HCT116 (cell line): ENCODE data around the gene LRRC8B. TPM values are rescaled to one million over a fixed set of nuclear protein-coding genes. Genes with fewer than 3 reads are reported as not detected.
"Not testable (repeated sequence)": the region's sequence is repeated elsewhere in the genome, so short reads cannot be mapped to it uniquely, and the experiment has no call there.

Source experiments
- ATAC-seq: fragments of 200-7000 bp; cut with Tn5 transposase; 2 replicates; pipeline ENCODE4 v1.9.1; 2020; ENCODE audit warnings: mild to moderate bottlenecking, moderate library complexity
- BruUV-seq: library from RNA; stranded (reverse); fragments of 400-500 nt; replicated peaks from 2 replicates; lab custom pipeline; 2021; lab: Mats Ljungman, UMichigan
- CTCF ChIA-PET: fragments of 300-600 bp; sonication (Branson Sonifier 250); formaldehyde crosslinking; loops from one replicate; lab custom pipeline; 2021; ENCODE audit warnings: antibody characterized with exemption; lab: Charles Lee
- POLR2A ChIA-PET: fragments of 300-600, 350-600 bp; sonication (Branson Sonifier 250); formaldehyde crosslinking; loops from one replicate; lab custom pipeline; 2021; ENCODE audit warnings: antibody characterized with exemption; lab: Charles Lee
- RAD21 ChIA-PET, 2 experiments: fragments of 300-600 bp; sonication (Branson Sonifier 250); formaldehyde crosslinking; loops; one replicate each; lab custom pipeline; 2023; ENCODE audit warnings: low total read pairs in 2 of 2; ENCODE audit not compliant: uncharacterized antibody in 2 of 2, unreplicated experiment in 2 of 2, low non-redundant PET in 1 of 2; lab: Charles Lee
- DNase-seq: peaks from one replicate; pipeline ENCODE4 v3.0.0-alpha.2; 2010; ENCODE audit warnings: low read depth, low spot score
- H2AFZ ChIP-seq: fragments of 200-600 bp; shearing (Covaris generic), sonication (generic); 2 replicates; pipeline ENCODE4 v1.6.1; 2017; ENCODE audit warnings: low read depth, mixed run types, mixed read lengths, antibody characterized with exemption, low read length; ENCODE audit not compliant: poor library complexity, severe bottlenecking
- H3K27ac ChIP-seq: 2 replicates; pipeline ENCODE4 v1.5.1; 2012; ENCODE audit warnings: low read depth, low read length
- H3K27me3 ChIP-seq: fragments of 200-600 bp; sonication (generic); 2 replicates; pipeline ENCODE4 v1.6.1; 2016; ENCODE audit warnings: mixed run types, low read length, mixed read lengths; ENCODE audit not compliant: insufficient read depth
- H3K36me3 ChIP-seq, 2 experiments: fragments of 200-500 bp in 1 of 2; fragments of 200-600 bp in 1 of 2; sonication (Bioruptor generic) in 1 of 2; sonication (generic) in 1 of 2; 2 replicates each; pipeline versions ENCODE4 v1.5.1 to v1.6.1; 2014 to 2016; ENCODE audit warnings: low read length in 2 of 2, inconsistent platforms in 1 of 2, mixed read lengths in 1 of 2, mixed run types in 1 of 2; ENCODE audit not compliant: insufficient read depth in 2 of 2, control insufficient read depth in 1 of 2
- H3K4me1 ChIP-seq, 2 experiments: fragments of 200-600 bp in 1 of 2; sonication (generic) in 1 of 2; 2 replicates each; pipeline versions ENCODE4 v1.5.1 to v1.6.1; 2012 to 2017; ENCODE audit warnings: low read length in 2 of 2, inconsistent platforms in 1 of 2, mild to moderate bottlenecking in 1 of 2, mixed read lengths in 1 of 2, mixed run types in 1 of 2, moderate library complexity in 1 of 2; ENCODE audit not compliant: insufficient read depth in 2 of 2, control insufficient read depth in 1 of 2
- H3K4me2 ChIP-seq: fragments of 200-600 bp; sonication (generic); 2 replicates; pipeline ENCODE4 v1.6.1; 2017; ENCODE audit warnings: mixed run types, low read length, mixed read lengths
- H3K4me3 ChIP-seq, 2 experiments: fragments of 200-600 bp in 1 of 2; sonication (generic) in 1 of 2; replicated peaks in 1 of 2; 2 replicates each; pipeline ENCODE4 v1.5.1; 2011 to 2016; ENCODE audit warnings: low read length in 2 of 2, control low read depth in 1 of 2, low read depth in 1 of 2, mild to moderate bottlenecking in 1 of 2, mixed read lengths in 1 of 2, mixed run types in 1 of 2
- H3K79me2 ChIP-seq: fragments of 200-600 bp; sonication (generic); 2 replicates; pipeline ENCODE4 v1.6.1; 2017; ENCODE audit warnings: mild to moderate bottlenecking, mixed run types, low read length, moderate library complexity, mixed read lengths; ENCODE audit not compliant: insufficient read depth
- H3K9ac ChIP-seq: fragments of 200-600 bp; sonication (generic); 2 replicates; pipeline ENCODE4 v1.6.1; 2016; ENCODE audit warnings: low read length, mixed read lengths
- H3K9me2 ChIP-seq: fragments of 200-600 bp; sonication (generic), shearing (Covaris generic); 2 replicates; pipeline ENCODE4 v1.6.1; 2017; ENCODE audit warnings: mixed run types, mild to moderate bottlenecking, moderate library complexity; ENCODE audit not compliant: insufficient read depth
- H3K9me3 ChIP-seq, 2 experiments: fragments of 200-500 bp in 1 of 2; fragments of 200-600 bp in 1 of 2; sonication (Bioruptor generic) in 1 of 2; sonication (generic) in 1 of 2; 2 replicates each; pipeline ENCODE4 v1.6.1; 2014 to 2017; ENCODE audit warnings: low read length in 2 of 2, mixed read lengths in 2 of 2, inconsistent platforms in 1 of 2, low read depth in 1 of 2, mild to moderate bottlenecking in 1 of 2, mixed run types in 1 of 2, moderate library complexity in 1 of 2; ENCODE audit not compliant: control insufficient read depth in 1 of 2, insufficient read depth in 1 of 2
- H4K20me1 ChIP-seq: fragments of 200-600 bp; sonication (generic), shearing (Covaris generic); 2 replicates; pipeline ENCODE4 v1.6.1; 2017; ENCODE audit warnings: mixed run types, mild to moderate bottlenecking, moderate library complexity; ENCODE audit not compliant: insufficient read depth
- CEBPB ChIP-seq: IDR thresholded peaks from 2 replicates; pipeline ENCODE4 v1.6.1; 2012; ENCODE audit warnings: low read depth
- EGR1 ChIP-seq: IDR thresholded peaks from 2 replicates; pipeline ENCODE4 v1.6.1; 2012; ENCODE audit warnings: low read depth
- ELF1 ChIP-seq: IDR thresholded peaks from 2 replicates; pipeline ENCODE4 v1.6.1; 2012; ENCODE audit warnings: low read depth, borderline replicate concordance
- EZH2 ChIP-seq: fragments of 200-600 bp; sonication (generic); IDR thresholded peaks from 2 replicates; pipeline ENCODE4 v1.6.1; 2017; ENCODE audit warnings: antibody characterized with exemption, mixed run types
- JUND ChIP-seq: IDR thresholded peaks from 2 replicates; pipeline ENCODE4 v1.6.1; 2012
- POLR2A ChIP-seq: IDR thresholded peaks from 2 replicates; pipeline ENCODE4 v1.7.0; 2011; ENCODE audit warnings: borderline replicate concordance; ENCODE audit not compliant: insufficient read depth, insufficient read length; ENCODE audit errors: extremely low read depth
- SP1 ChIP-seq: IDR thresholded peaks from 2 replicates; pipeline ENCODE4 v1.6.1; 2012; ENCODE audit warnings: low read depth
- SRF ChIP-seq: IDR thresholded peaks from 2 replicates; pipeline ENCODE4 v1.6.1; 2012; ENCODE audit warnings: low read depth
- TCF7L2 ChIP-seq: IDR thresholded peaks from 2 replicates; pipeline ENCODE4 v1.7.0; 2011; ENCODE audit warnings: borderline replicate concordance, inconsistent platforms; ENCODE audit not compliant: insufficient read depth, insufficient read length; ENCODE audit errors: extremely low read depth
- intact Hi-C: fragments of 100-400 bp; cut with micrococcal nuclease; formaldehyde crosslinking; loops from 2 replicates; pipeline ENCODE4 v1.10.0; 2022
- total RNA-seq: library from RNA; stranded (reverse); gene quantifications from one replicate; pipeline ENCODE4 v1.2.1, GENCODE V29; 2021; ENCODE audit not compliant: unreplicated experiment
- TF ChIP-seq, protein P1 (sequence below): IDR thresholded peaks from 2 replicates; pipeline ENCODE4 v1.6.1; 2012

Gene LRRC8B
- total RNA-seq, 1 experiment from 2014 or later: 17.9 TPM

DNA sequence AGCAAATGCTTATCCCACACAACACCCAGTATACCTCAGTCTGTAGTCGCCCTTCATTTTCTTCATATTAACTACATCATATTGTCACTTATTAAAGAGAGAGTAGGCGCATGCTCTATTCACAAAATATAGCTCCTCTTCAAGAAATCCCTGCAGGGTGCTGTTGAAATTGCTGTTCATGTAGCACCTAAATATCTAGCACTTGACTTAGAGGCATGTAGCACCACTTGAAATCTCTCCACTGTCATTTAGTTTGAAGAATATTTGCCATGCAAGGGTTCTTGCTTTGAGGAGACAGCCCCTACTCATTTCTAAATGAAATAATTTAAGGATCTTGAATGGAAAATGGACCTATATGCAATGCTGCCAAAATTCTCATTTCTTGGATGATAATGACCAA lies 20.9 kb upstream of the LRRC8B start:
- Histone ChIP-seq H3K4me1 (no peaks in the 10 kb centered on the region), H3K27ac (no peak overlapping the region), H3K4me3 (no peak overlapping the region), H3K9me2 (no peaks in the 10 kb centered on the region), H2AFZ (no peak overlapping the region), H3K27me3 (no peaks in the 10 kb centered on the region), H3K4me2 (no peak overlapping the region), H4K20me1 (no peaks in the 10 kb centered on the region), H3K36me3 (no peaks in the 10 kb centered on the region), H3K9ac (no peak overlapping the region), H3K9me3 (no peaks in the 10 kb centered on the region), H3K79me2 (no peaks in the 10 kb centered on the region)
- ATAC-seq (no peak), DNase-seq (no peak)
- intact Hi-C loops: no loop called here
- RAD21 ChIA-PET: no interaction called here
- BruUV-seq: no TSS peak
- CTCF ChIA-PET: no interaction called here
- POLR2A ChIA-PET: no interaction called here
- TF ChIP-seq JUND (no peak), SRF (no peak), TCF7L2 (no peak), POLR2A (no peak), EZH2 (no peak), SP1 (no peak), CEBPB (no peak), ELF1 (no peak), EGR1 (no peak)
- TF ChIP-seq, protein P1, sequence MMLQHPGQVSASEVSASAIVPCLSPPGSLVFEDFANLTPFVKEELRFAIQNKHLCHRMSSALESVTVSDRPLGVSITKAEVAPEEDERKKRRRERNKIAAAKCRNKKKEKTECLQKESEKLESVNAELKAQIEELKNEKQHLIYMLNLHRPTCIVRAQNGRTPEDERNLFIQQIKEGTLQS: no peak

DNA sequence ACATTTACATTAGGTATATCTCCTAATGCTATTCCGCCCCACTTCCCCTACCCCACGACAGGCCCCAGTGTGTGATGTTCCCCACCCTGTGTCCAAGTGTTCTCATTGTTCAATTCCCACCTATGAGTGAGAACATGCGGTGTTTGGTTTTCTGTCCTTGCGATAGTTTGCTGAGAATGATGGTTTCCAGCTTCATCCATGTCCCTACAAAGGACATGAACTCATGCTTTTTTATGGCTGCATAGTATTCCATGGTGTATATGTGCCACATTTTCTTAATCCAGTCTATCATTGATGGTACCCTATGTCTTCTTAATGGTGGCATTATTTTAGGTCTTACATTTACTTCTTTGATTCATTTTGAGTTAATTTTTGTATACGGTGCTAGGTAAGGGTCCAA lies 14.6 kb upstream of the LRRC8B start:
- H3K9me2 ChIP-seq, H3K79me2 ChIP-seq, H3K4me1 ChIP-seq, intact Hi-C loops, H3K27ac ChIP-seq, H3K4me2 ChIP-seq, H3K9me3 ChIP-seq, H3K9ac ChIP-seq, H3K27me3 ChIP-seq, H3K36me3 ChIP-seq, RAD21 ChIA-PET, POLR2A ChIA-PET, CTCF ChIA-PET, H2AFZ ChIP-seq, BruUV-seq, H3K4me3 ChIP-seq, ATAC-seq, H4K20me1 ChIP-seq, DNase-seq: not testable (repeated sequence)
